NCI-H2196 (cell line): ENCODE results near the gene C1R.
"Not testable (repeated sequence)": the region's sequence is repeated elsewhere in the genome, so short reads cannot be mapped to it uniquely, and the experiment has no call there.

Source experiments
- DNase-seq: peaks from one replicate; lab custom pipeline; 2025; ENCODE audit not compliant: unreplicated experiment; lab: John Stamatoyannopoulos, UW

The C1R gene

GRCh38 chr12:7038591-7038990, 53.7 kb downstream of the C1R start:
- no peak for DNase-seq

GRCh38 chr12:7037411-7037810, 54.8 kb downstream of the C1R start:
- not testable (repeated sequence) for DNase-seq

DNA sequence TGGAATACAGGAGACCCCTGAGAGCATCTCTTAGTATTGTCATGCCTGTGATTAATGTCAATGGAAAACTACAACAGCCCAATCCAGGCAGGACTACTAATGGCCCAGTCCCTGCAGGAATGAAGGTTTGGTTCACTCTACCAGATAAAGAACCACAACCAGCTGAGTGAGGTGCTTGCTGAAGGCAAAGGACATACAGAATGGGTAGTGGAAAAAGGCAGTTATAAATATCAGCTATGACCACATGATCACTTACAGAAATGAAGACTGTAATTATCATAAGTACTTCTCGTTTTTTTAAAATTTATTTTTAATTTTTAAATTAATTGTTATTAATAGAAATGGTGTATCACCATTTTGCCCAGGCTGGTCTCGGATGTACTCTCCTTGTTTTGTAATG, 56.8 kb downstream of the C1R start:
- no peak for DNase-seq

GRCh38 chr12:7034464-7034863, 57.8 kb downstream of the C1R start:
- no peak for DNase-seq

DNA sequence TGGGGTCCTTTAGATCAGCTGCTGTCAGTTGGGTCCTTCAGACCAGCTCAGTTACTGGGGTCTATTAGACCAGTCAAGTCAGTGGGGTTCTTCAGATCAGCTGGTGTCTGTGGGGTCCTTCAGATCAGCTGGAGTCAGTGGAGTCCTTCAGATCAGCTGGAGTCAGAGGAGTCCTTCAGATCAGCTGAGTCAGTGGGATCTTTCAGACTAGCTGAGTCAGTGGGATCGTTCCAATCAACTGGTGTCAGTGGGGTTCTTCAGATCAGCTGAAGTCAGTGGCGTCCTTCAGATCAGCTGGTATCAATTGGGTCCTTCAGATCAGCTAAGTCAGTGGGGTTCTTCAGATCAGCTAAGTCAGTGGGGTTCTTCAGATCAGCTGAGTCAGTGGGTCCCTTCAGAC, 59.3 kb downstream of the C1R start:
- DNase-seq: no peak

DNA sequence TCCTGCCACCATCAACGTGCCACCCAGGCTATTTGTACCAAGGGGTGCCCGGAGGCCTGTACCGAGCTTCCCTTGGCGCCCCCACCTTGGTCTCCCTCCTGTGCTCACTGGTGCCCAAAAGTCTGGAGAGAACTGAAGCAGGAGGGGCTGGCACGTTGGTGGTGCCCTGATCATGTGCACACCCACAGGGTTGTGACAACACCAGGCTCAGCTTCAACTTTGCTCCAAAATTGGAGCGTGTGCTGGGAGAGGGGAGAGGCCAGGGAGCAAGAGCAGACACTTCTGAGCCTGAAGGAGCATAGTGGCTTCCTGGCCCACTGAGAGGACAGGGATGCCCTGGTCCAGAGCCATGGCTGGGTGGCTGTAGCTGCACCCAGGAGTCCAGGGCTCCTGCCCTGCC, 60.9 kb downstream of the C1R start:
- no peak for DNase-seq
